Mesothelial cell of epicardium (in vitro differentiated cells): ENCODE data around the gene UBN1. TPM values are rescaled to one million over a fixed set of nuclear protein-coding genes. Genes with fewer than 3 reads are reported as not detected.

ENCODE experiments used
- DNase-seq, 2 experiments: peaks; one replicate each; pipeline ENCODE4 v3.0.0; 2021; ENCODE audit warnings: low spot score in 2 of 2; ENCODE audit not compliant: unreplicated experiment in 2 of 2
- H3K27ac Mint-ChIP-seq: 2 replicates; pipeline ENCODE4 v1.8.0; 2021; ENCODE audit warnings: mixed read lengths
- H3K27me3 Mint-ChIP-seq: 2 replicates; pipeline ENCODE4 v1.8.0; 2021; ENCODE audit warnings: low read depth, mixed read lengths
- H3K36me3 Mint-ChIP-seq: 2 replicates; pipeline ENCODE4 v1.8.0; 2021; ENCODE audit warnings: mixed read lengths
- H3K4me1 Mint-ChIP-seq: 2 replicates; pipeline ENCODE4 v1.8.0; 2021; ENCODE audit warnings: mixed read lengths
- H3K4me3 Mint-ChIP-seq: 2 replicates; pipeline ENCODE4 v1.8.0; 2021; ENCODE audit warnings: mild to moderate bottlenecking, moderate library complexity, mixed read lengths
- H3K9me3 Mint-ChIP-seq: 2 replicates; pipeline ENCODE4 v1.8.0; 2021; ENCODE audit warnings: mixed read lengths
- CTCF ChIP-seq: fragments of 200-600 bp; sonication (generic); IDR thresholded peaks from one replicate; pipeline ENCODE4 v1.5.0; 2021; ENCODE audit warnings: antibody characterized with exemption; ENCODE audit not compliant: unreplicated experiment
- total RNA-seq: library from RNA; stranded (reverse); gene quantifications from 3 replicates; pipeline ENCODE4 v1.2.1, GENCODE V29; 2021

Gene UBN1
- total RNA-seq, 1 donor from 2014 or later = 40.5 TPM

GRCh38 chr16:4882633-4883285, 35.5 kb downstream of the UBN1 start:
- TF ChIP-seq CTCF = no peak
- Mint-ChIP-seq H3K27me3 (no peaks in the 10 kb centered on the region), H3K9me3 (no peaks in the 10 kb centered on the region), H3K27ac (peak overlapping the region; percentile 95), H3K36me3 (peaks cover 48% of the 10 kb centered on the region), H3K4me3 (peak overlapping the region; percentile 36), H3K4me1 (peaks cover 26% of the 10 kb centered on the region)
- DNase-seq = peak in 1 of 2 experiments; percentile 53

DNA sequence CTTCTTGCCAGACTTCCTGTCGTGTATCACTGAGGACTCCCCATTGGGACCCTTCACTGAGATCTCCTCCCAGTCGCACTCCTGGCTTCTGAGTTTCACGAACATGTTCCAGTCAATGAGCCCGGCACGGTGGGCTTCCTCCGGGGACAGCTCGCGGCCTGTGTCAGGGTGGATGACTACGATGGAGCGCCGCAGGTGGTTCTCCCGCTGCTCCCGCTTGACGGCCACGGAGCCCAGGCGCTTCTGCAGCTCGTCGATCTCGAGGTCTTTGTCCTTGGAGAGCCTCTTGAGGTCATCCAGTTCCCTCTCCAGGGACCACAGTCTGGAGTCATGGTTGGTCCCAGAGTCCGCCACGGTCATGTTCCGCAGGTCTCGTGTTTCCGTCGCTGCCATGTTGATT, 36.2 kb downstream of the UBN1 start:
- Mint-ChIP-seq H3K4me1 (peaks cover 26% of the 10 kb centered on the region), H3K4me3 (no peak overlapping the region), H3K9me3 (no peaks in the 10 kb centered on the region), H3K27ac (peak overlapping the region; percentile 95), H3K36me3 (peaks cover 55% of the 10 kb centered on the region), H3K27me3 (no peaks in the 10 kb centered on the region)
- no peak for DNase-seq
- TF ChIP-seq CTCF = no peak

- H3K27me3 Mint-ChIP-seq = no peaks in the 10 kb centered on the region
- no peak overlapping the region for H3K4me3 Mint-ChIP-seq
- no peak overlapping the region for H3K27ac Mint-ChIP-seq
- peaks cover 52% of the 10 kb centered on the region for H3K36me3 Mint-ChIP-seq
- H3K9me3 Mint-ChIP-seq = no peaks in the 10 kb centered on the region
- TF ChIP-seq CTCF = no peak
- peaks cover 26% of the 10 kb centered on the region for H3K4me1 Mint-ChIP-seq
- DNase-seq = no peak
Measured at GRCh38 chr16:4884209-4884608, 36.9 kb downstream of the UBN1 start.

DNA sequence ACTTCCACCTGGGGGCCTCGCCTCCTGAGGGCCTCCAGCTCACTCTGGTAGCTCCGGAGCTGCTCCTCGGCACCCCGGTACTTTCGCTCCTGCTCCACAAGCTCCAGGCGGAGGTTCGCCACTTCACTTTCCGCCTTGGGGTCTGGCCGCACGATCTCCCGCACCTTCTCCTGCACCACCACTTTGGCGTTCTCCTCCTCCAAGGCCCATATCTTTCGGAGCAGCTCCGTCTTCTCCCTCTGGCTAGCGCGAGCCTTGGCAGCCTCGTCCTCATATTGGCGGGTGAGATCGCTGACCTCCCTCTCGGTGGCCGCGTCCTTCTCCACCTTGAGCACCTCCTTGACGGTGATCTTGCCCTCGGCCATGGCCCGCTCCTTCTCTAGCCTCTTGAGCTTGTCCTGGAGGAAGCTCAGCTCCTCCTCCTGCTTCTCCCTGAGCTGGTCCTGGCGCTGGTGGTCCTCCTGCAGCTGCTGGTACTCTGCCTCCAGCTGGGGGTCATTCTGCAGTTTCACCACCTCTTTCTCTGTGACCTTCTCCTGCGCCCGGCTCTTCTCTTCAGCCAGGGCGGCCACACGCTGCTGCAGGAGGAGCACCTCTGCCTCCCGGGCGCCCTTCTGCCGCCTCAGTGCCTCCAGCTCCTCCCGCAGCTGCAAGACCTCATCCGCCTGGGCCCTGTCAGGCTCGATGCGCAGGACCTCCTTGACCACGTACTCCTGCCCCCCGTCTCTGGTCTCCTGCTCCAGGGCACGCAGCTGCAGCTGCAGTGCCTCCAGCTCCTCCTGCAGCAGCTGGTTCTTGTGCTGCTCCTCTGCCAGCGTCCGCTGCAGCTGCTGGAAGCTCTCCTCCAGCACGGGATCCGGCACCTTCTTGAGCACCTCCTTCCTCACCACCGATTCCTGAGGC, 37.9 kb downstream of the UBN1 start:
- no peak for DNase-seq
- Mint-ChIP-seq H3K27me3 (no peaks in the 10 kb centered on the region), H3K4me3 (no peak overlapping the region), H3K9me3 (no peaks in the 10 kb centered on the region), H3K36me3 (peaks cover 53% of the 10 kb centered on the region), H3K4me1 (peaks cover 26% of the 10 kb centered on the region), H3K27ac (no peak overlapping the region)
- no peak for TF ChIP-seq CTCF

- Mint-ChIP-seq H3K4me3 (no peak overlapping the region), H3K36me3 (peaks cover 55% of the 10 kb centered on the region)
Measured at GRCh38 chr16:4886151-4886550, 38.9 kb downstream of the UBN1 start.

More at GRCh38 chr16:4886151-4886550, 38.9 kb downstream of the UBN1 start:
- H3K9me3 Mint-ChIP-seq = no peaks in the 10 kb centered on the region
- H3K27me3 Mint-ChIP-seq = no peaks in the 10 kb centered on the region
- no peak for DNase-seq
- no peak overlapping the region for H3K27ac Mint-ChIP-seq
- peaks cover 24% of the 10 kb centered on the region for H3K4me1 Mint-ChIP-seq
- no peak for TF ChIP-seq CTCF
